Measurements from ENCODE around the gene SEMA5A.

SEMA5A gene

GRCh38 chr5:9241479-9242305 lies 304.2 kb downstream of the SEMA5A start:
- TF ChIP-seq CTCF (conservative IDR thresholded peaks at IDR 0.05; ENCODE audit: low read length) = no peak
- no peak overlapping the region for H3K4me3 ChIP-seq (ENCODE audit: low read length)
- no peak for DNase-seq (ENCODE audit: low read depth)

- no peak for TF ChIP-seq CTCF (conservative IDR thresholded peaks at IDR 0.05; ENCODE audit: low read length)
- DNase-seq (ENCODE audit: low read depth) = no peak
- no peak overlapping the region for H3K4me3 ChIP-seq (ENCODE audit: low read length)
Observed at GRCh38 chr5:9240431-9240830, 305.4 kb downstream of the SEMA5A start.

GRCh38 chr5:9239626-9240025 lies 306.2 kb downstream of the SEMA5A start:
- TF ChIP-seq CTCF (conservative IDR thresholded peaks at IDR 0.05; ENCODE audit: low read length) = no peak
- H3K4me3 ChIP-seq (ENCODE audit: low read length) = no peak overlapping the region
- no peak for DNase-seq (ENCODE audit: low read depth)

GRCh38 chr5:9239071-9239470 lies 306.8 kb downstream of the SEMA5A start:
- no peak overlapping the region for H3K4me3 ChIP-seq (ENCODE audit: low read length)
- peak; percentile 73 for DNase-seq (ENCODE audit: low read depth)
- TF ChIP-seq CTCF (conservative IDR thresholded peaks at IDR 0.05; ENCODE audit: low read length) = no peak

GRCh38 chr5:9233712-9234111 lies 312.2 kb downstream of the SEMA5A start:
- no peak for TF ChIP-seq CTCF (conservative IDR thresholded peaks at IDR 0.05; ENCODE audit: low read length)
- DNase-seq (ENCODE audit: low read depth) = peak; percentile 71
- H3K4me3 ChIP-seq (ENCODE audit: low read length) = no peak overlapping the region

GRCh38 chr5:9233035-9233434 lies 312.8 kb downstream of the SEMA5A start:
- no peak for DNase-seq (ENCODE audit: low read depth)
- H3K4me3 ChIP-seq (ENCODE audit: low read length) = no peak overlapping the region
- TF ChIP-seq CTCF (conservative IDR thresholded peaks at IDR 0.05; ENCODE audit: low read length) = no peak

- H3K4me3 ChIP-seq (ENCODE audit: low read length) = no peak overlapping the region
- no peak for TF ChIP-seq CTCF (conservative IDR thresholded peaks at IDR 0.05; ENCODE audit: low read length)
- no peak for DNase-seq (ENCODE audit: low read depth)
Observed at GRCh38 chr5:9231842-9232241, 314.0 kb downstream of the SEMA5A start.
